MCF 10A (cell line): ENCODE data around the gene FUT2. TPM values are rescaled to one million over a fixed set of nuclear protein-coding genes. Genes with fewer than 3 reads are reported as not detected.

Experiments
- BruUV-seq: library from RNA; stranded (reverse); fragments of 400-500 nt; replicated peaks from 2 replicates; lab custom pipeline; 2021; lab: Mats Ljungman, UMichigan
- CTCF ChIA-PET: fragments of 300-600 bp; sonication (Branson Sonifier 250); formaldehyde crosslinking; extraction: SDS; loops from one replicate; lab custom pipeline; 2021; ENCODE audit warnings: antibody characterized with exemption, inconsistent platforms; lab: Yijun Ruan, JAX
- POLR2A ChIA-PET: fragments of 300-600, 350-650 bp; sonication (Branson Sonifier 250); formaldehyde crosslinking; extraction: SDS; loops from one replicate; lab custom pipeline; 2020; ENCODE audit warnings: antibody characterized with exemption, inconsistent platforms; lab: Yijun Ruan, JAX
- DNase-seq: peaks from one replicate; pipeline ENCODE4 v3.0.0-alpha.2; 2018; ENCODE audit not compliant: unreplicated experiment
- H3K27ac Mint-ChIP-seq: one replicate; pipeline ENCODE4 v1.8.0; 2022; ENCODE audit warnings: mild to moderate bottlenecking, low read depth, mixed read lengths; ENCODE audit not compliant: unreplicated experiment
- H3K27me3 Mint-ChIP-seq: one replicate; pipeline ENCODE4 v1.8.0; 2022; ENCODE audit warnings: mixed read lengths; ENCODE audit not compliant: insufficient read depth, unreplicated experiment
- H3K36me3 Mint-ChIP-seq: one replicate; pipeline ENCODE4 v1.8.0; 2022; ENCODE audit warnings: mild to moderate bottlenecking, moderate library complexity, mixed read lengths; ENCODE audit not compliant: insufficient read depth, unreplicated experiment
- H3K4me1 Mint-ChIP-seq: one replicate; pipeline ENCODE4 v1.8.0; 2022; ENCODE audit warnings: mixed read lengths; ENCODE audit not compliant: insufficient read depth, unreplicated experiment
- H3K4me3 Mint-ChIP-seq: one replicate; pipeline ENCODE4 v1.8.0; 2022; ENCODE audit warnings: mild to moderate bottlenecking, moderate library complexity, mixed read lengths; ENCODE audit not compliant: unreplicated experiment
- H3K9me3 Mint-ChIP-seq: one replicate; pipeline ENCODE4 v1.8.0; 2022; ENCODE audit warnings: mixed read lengths; ENCODE audit not compliant: unreplicated experiment
- intact Hi-C: fragments of 100-400 bp; cut with micrococcal nuclease; formaldehyde crosslinking; loops from 2 replicates; pipeline ENCODE4 v1.14.1; 2022
- total RNA-seq: library from RNA; stranded (reverse); gene quantifications from 2 replicates; pipeline ENCODE4 v1.2.3, GENCODE V29; 2022
- TF ChIP-seq, protein P1 (sequence below): fragments of 200-600 bp; IDR thresholded peaks from one replicate; pipeline ENCODE4 v1.8.0; 2022; ENCODE audit warnings: antibody characterized with exemption, mild to moderate bottlenecking; ENCODE audit not compliant: unreplicated experiment

FUT2 gene
- total RNA-seq, 1 experiment from 2014 or later: not detected

DNA sequence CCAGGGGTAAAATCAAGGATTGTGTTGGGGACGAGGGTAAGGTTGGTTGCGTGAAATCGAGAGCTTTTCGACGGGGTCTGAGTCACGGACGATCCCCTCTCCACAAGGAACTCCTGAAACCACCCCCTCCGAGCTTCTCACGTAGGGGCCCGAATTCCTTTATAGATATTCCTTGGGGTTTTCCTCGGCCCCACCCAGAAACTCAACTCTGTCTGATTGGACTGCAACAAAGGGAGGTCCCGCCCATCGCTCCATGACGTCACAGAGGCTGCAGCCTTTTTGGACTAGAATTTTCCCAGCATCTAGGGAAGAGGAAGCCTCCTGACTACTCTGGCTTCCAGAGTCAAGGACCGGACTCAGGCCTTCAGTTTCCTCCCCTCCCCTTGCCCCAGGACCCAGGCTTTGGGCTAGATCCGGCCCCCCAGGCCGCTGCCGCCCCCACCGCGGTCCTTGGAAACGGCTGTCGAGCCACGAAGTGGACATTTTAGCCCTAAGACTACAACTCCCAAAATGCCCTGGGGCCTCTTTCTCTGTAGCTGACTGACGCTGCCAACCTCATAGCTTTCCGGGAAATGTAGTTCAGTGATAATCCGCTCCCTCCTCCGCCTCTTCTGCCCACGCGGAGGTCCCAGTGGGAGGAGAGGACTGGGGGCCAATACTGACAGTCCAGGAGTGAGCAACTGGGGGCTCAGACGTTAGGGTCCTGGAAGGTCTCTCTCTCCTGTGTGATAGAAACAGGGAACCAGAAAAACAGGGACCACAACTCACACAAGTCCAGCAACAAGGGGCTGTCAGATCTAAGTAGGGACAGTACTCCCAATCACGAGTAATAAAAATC is 51.2 kb downstream of the FUT2 start, which contains the start of gene IZUMO1:
IZUMO1 (minus strand) TSS at position 172 of the 838 bp plus-strand sequence. CDS start 1,050 bp downstream, outside the sequence.
- no peak within 1 kb of the TSS for H3K27ac Mint-ChIP-seq
- DNase-seq: no peak
- CTCF ChIA-PET: interaction anchor here (0.9 kb wide), 1 partner anchor 71 kb away, joined by 3 read pairs; no protein-coding TSS in a partner anchor
- peaks cover 10% of the 10 kb centered on the region for H3K36me3 Mint-ChIP-seq
- H3K4me1 Mint-ChIP-seq: peaks cover 8% of the 10 kb centered on the region
- intact Hi-C loops: no loop called here
- POLR2A ChIA-PET: interaction anchor here (0.6 kb wide), 2 partner anchors 73 to 814 kb away, joined by 3 to 4 read pairs; no protein-coding TSS in a partner anchor
- no peak within 1 kb of the TSS for H3K4me3 Mint-ChIP-seq
- TF ChIP-seq, protein P1, sequence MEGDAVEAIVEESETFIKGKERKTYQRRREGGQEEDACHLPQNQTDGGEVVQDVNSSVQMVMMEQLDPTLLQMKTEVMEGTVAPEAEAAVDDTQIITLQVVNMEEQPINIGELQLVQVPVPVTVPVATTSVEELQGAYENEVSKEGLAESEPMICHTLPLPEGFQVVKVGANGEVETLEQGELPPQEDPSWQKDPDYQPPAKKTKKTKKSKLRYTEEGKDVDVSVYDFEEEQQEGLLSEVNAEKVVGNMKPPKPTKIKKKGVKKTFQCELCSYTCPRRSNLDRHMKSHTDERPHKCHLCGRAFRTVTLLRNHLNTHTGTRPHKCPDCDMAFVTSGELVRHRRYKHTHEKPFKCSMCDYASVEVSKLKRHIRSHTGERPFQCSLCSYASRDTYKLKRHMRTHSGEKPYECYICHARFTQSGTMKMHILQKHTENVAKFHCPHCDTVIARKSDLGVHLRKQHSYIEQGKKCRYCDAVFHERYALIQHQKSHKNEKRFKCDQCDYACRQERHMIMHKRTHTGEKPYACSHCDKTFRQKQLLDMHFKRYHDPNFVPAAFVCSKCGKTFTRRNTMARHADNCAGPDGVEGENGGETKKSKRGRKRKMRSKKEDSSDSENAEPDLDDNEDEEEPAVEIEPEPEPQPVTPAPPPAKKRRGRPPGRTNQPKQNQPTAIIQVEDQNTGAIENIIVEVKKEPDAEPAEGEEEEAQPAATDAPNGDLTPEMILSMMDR: no peak
- H3K27me3 Mint-ChIP-seq: no peaks in the 10 kb centered on the region
- H3K9me3 Mint-ChIP-seq: no peaks in the 10 kb centered on the region
- BruUV-seq: no TSS peak

GRCh38 chr19:48749571-48750198 is 53.9 kb downstream of the FUT2 start:
- intact Hi-C loops: no loop called here
- CTCF ChIA-PET: no interaction called here
- Mint-ChIP-seq H3K4me3 (no peak overlapping the region), H3K4me1 (peaks cover 18% of the 10 kb centered on the region), H3K27ac (no peak overlapping the region), H3K36me3 (peaks cover 14% of the 10 kb centered on the region), H3K27me3 (no peaks in the 10 kb centered on the region), H3K9me3 (no peaks in the 10 kb centered on the region)
- POLR2A ChIA-PET: no interaction called here
- no peak for DNase-seq
- BruUV-seq: TSS peak; percentile 2
- TF ChIP-seq, protein P1: no peak

- no peak for DNase-seq
- intact Hi-C loops: no loop called here
- Mint-ChIP-seq H3K4me3 (no peak overlapping the region), H3K4me1 (peaks cover 25% of the 10 kb centered on the region), H3K9me3 (no peaks in the 10 kb centered on the region), H3K27ac (no peak overlapping the region), H3K36me3 (peaks cover 14% of the 10 kb centered on the region), H3K27me3 (no peaks in the 10 kb centered on the region)
- BruUV-seq: no TSS peak
- ChIA-PET CTCF (interaction anchor here (1.7 kb wide), 1 partner anchor 11 kb away, joined by 9 read pairs; the partner anchor contains the start of gene RASIP1), POLR2A (no interaction called here)
- TF ChIP-seq, protein P1: no peak
Observed at GRCh38 chr19:48750351-48750750, 54.6 kb downstream of the FUT2 start.
